Measurements from ENCODE around the gene KATNB1. TPM values are rescaled to one million over a fixed set of nuclear protein-coding genes. Genes with fewer than 3 reads are reported as not detected.

Gene KATNB1
- total RNA-seq, 1 donor from 2014 or later, result 12.9 TPM

DNA sequence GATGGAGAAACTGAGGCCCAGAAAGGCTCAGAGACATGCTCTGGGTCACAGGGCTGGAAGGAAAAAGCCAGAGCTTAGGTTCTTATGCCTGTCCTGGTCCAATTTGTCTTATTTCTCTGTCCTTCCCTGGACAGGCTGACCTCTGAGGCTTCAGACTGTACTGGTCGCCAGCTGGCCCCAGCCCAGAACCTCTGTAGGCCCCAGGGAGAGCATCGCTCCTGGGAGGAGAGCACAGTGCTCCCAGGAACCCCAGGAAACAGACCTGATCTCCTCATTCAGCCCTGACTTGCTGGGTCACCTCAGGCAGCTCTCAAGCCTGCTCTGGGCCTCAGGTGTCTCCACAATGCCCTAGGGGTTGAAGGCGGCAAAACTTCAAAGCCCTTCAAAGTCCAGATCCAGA is 36.1 kb upstream of the KATNB1 start:
- FAIRE-seq, result no peak
- TF ChIP-seq, protein P1, sequence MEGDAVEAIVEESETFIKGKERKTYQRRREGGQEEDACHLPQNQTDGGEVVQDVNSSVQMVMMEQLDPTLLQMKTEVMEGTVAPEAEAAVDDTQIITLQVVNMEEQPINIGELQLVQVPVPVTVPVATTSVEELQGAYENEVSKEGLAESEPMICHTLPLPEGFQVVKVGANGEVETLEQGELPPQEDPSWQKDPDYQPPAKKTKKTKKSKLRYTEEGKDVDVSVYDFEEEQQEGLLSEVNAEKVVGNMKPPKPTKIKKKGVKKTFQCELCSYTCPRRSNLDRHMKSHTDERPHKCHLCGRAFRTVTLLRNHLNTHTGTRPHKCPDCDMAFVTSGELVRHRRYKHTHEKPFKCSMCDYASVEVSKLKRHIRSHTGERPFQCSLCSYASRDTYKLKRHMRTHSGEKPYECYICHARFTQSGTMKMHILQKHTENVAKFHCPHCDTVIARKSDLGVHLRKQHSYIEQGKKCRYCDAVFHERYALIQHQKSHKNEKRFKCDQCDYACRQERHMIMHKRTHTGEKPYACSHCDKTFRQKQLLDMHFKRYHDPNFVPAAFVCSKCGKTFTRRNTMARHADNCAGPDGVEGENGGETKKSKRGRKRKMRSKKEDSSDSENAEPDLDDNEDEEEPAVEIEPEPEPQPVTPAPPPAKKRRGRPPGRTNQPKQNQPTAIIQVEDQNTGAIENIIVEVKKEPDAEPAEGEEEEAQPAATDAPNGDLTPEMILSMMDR (IDR thresholded peaks at IDR 0.05; ENCODE audit: insufficient read depth, low read length, severe bottlenecking), result no peak
- no peaks in the 10 kb centered on the region for H3K27me3 ChIP-seq (ENCODE audit: control insufficient read depth, insufficient read depth, low read length)

DNA sequence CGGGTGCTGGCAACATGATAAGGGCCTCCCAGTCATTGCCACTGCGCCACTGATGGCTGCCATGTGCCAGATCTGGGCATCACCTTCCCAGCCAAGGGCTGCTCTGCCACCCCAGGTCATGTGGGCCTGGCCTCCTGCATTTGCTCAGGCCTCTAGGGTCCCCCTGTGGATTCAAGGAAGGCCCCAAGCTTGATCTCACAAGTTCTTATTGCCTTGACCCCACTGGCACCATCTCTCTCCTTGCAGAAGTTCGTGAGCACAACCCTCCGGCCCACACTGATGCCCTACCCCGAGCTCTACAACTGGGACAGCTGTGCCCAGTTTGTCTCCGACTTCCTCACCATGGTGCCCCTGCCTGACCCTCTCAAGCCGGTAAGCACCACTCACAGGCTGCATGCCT is 35.7 kb upstream of the KATNB1 start:
- no peak for FAIRE-seq
- H3K4me3 ChIP-seq (ENCODE audit: low read depth, low read length), result no peak overlapping the region
- DNase-seq (ENCODE audit: low read depth), result no peak
- TF ChIP-seq, protein P1 (IDR thresholded peaks at IDR 0.05; ENCODE audit: insufficient read depth, low read length, severe bottlenecking), result no peak
- H3K27me3 ChIP-seq (ENCODE audit: control insufficient read depth, insufficient read depth, low read length), result peaks cover 3% of the 10 kb centered on the region
- H3K36me3 ChIP-seq (ENCODE audit: control insufficient read depth, insufficient read depth, low read length), result no peaks in the 10 kb centered on the region

More for the DNA sequence above, 36.1 kb upstream of the KATNB1 start:
- no peak for DNase-seq (ENCODE audit: low read depth)
- Histone ChIP-seq H3K36me3 (ENCODE audit: control insufficient read depth, insufficient read depth, low read length) (no peaks in the 10 kb centered on the region), H3K4me3 (ENCODE audit: low read depth, low read length) (no peak overlapping the region)

DNA sequence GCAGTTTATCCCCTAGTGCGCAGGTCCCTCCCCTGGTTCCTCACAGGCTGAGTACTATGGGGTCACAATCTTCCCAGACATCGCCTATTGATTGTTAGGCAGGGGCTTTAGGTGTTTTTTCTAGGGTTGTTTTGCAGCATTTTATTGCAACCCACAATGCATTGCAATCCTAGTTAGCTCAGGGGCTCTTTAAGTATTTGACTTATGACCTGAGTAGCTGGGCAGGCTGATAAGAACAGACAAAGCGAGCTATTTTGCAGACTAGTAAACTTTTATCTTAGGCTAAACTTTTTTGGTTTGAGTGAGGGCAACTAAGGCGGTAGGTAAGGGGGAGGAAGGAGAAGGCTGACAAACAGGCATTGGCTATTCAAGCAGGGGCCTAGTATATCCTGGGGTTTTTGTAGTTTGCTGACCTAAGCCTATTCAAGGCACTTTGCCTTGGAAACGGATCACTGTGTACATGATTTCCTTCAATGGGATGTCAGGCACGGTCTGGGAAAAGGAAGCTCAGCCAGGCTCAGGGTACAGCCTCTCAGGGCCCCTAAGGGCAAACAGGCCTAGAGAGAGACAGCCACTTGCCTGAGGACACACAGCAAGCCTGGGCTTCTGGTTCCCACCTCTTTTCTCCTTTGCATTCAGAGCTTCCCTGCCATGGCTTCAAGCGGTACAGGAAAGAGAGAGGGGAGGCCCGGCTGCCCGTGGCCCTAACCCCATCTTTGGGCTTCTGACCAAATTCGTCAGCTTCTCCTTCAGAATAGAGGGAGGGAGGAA is 34.6 kb upstream of the KATNB1 start:
- H3K36me3 ChIP-seq (ENCODE audit: control insufficient read depth, insufficient read depth, low read length), result no peaks in the 10 kb centered on the region
- FAIRE-seq (no peak), DNase-seq (ENCODE audit: low read depth) (no peak)
- TF ChIP-seq, protein P1 (IDR thresholded peaks at IDR 0.05; ENCODE audit: insufficient read depth, low read length, severe bottlenecking), result no peak
- no peak overlapping the region for H3K4me3 ChIP-seq (ENCODE audit: low read depth, low read length)
- H3K27me3 ChIP-seq (ENCODE audit: control insufficient read depth, insufficient read depth, low read length), result peaks cover 5% of the 10 kb centered on the region

DNA sequence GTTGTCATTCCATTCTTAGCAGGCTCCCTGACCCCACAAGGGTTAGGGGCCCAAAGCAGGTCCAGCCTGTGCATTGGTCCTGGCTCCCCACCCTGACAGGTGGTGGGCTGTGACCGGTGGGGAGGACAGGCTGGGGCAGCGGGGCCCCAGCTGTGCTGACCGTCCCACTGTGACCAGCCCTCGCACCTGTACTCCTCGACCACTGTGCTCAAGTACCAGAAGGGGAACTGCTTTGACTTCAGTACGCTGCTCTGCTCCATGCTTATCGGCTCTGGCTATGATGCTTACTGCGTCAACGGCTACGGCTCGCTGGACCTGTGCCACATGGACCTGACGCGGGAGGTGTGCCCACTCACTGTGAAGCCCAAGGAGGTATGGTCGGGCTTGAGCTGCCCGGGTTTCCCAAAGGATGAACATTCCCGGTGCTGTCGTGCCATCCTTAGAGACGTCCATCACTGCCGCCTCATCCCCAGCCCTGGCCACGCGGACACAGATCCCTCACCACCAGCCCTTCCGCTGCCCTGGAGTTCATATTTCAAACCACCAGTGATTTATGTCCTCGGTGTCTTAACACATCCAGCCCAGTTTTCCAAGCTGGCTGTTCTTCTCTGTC is 33.7 kb upstream of the KATNB1 start:
- no peak overlapping the region for H3K4me3 ChIP-seq (ENCODE audit: low read depth, low read length)
- no peaks in the 10 kb centered on the region for H3K36me3 ChIP-seq (ENCODE audit: control insufficient read depth, insufficient read depth, low read length)
- FAIRE-seq, result peak; percentile 40
- TF ChIP-seq, protein P1 (IDR thresholded peaks at IDR 0.05; ENCODE audit: insufficient read depth, low read length, severe bottlenecking), result no peak
- DNase-seq (ENCODE audit: low read depth), result no peak
- H3K27me3 ChIP-seq (ENCODE audit: control insufficient read depth, insufficient read depth, low read length), result peaks cover 5% of the 10 kb centered on the region

DNA sequence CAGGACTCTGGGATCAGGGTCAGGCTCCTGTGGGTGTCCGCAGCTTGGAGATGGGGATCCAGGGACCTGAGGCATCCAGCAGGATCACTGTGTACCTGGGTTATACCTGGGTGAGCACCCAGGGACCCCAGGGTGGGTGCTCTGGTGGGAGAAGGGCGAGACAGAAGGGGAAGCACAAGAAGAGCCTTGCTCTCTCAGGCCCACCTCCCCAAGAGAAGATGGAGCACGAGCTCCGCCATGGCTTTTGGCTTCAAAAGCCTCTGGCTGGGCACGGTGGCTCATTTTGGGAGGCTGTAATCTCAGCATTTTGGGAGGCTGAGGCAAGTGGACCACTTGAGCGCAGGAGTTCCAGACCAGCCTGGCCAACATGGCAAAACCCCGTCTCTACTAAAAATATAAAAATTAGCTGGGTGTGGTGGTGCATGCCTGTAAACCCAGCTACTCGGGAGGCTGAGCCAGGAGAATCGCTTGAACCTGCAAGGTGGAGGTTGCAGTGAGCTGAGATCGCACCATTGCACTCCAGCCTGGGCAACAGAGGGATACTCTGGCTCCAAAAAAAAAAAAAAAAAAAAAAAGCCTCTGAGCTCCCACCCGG is 32.1 kb upstream of the KATNB1 start:
- FAIRE-seq (no peak), DNase-seq (ENCODE audit: low read depth) (no peak)
- no peaks in the 10 kb centered on the region for H3K36me3 ChIP-seq (ENCODE audit: control insufficient read depth, insufficient read depth, low read length)
- TF ChIP-seq, protein P1 (IDR thresholded peaks at IDR 0.05; ENCODE audit: insufficient read depth, low read length, severe bottlenecking), result no peak
- no peak overlapping the region for H3K4me3 ChIP-seq (ENCODE audit: low read depth, low read length)
- H3K27me3 ChIP-seq (ENCODE audit: control insufficient read depth, insufficient read depth, low read length), result peaks cover 5% of the 10 kb centered on the region
